WTC11 (cell line): Measurements from ENCODE around the gene LTA4H. TPM values are rescaled to one million over a fixed set of nuclear protein-coding genes. Genes with fewer than 3 reads are reported as not detected.
A peak's percentile ranks its signal among the peaks of the same experiment; 100 is the strongest.

ENCODE experiments used
- ATAC-seq: fragments of 200-7000 bp; cut with Tn5 transposase; 2 replicates; pipeline ENCODE4 v1.10.0; 2021; ENCODE audit warnings: mild to moderate bottlenecking, moderate library complexity
- CTCF ChIA-PET: fragments of 300-600 bp; sonication (Branson Sonifier 250); formaldehyde crosslinking; loops from one replicate; lab custom pipeline; 2021; ENCODE audit warnings: antibody characterized with exemption; lab: Charles Lee
- POLR2A ChIA-PET: fragments of 350-600 bp; sonication (Branson Sonifier 250); formaldehyde crosslinking; loops from one replicate; lab custom pipeline; 2021; ENCODE audit warnings: antibody characterized with exemption; lab: Charles Lee
- DNase-seq: peaks from one replicate; pipeline ENCODE4 v3.0.0; 2021; ENCODE audit warnings: low spot score
- H3K27ac Mint-ChIP-seq: 2 replicates; pipeline ENCODE4 v1.8.0; 2021; ENCODE audit warnings: mixed read lengths
- H3K27me3 Mint-ChIP-seq: 2 replicates; pipeline ENCODE4 v1.8.0; 2021; ENCODE audit warnings: low read depth, mild to moderate bottlenecking, moderate library complexity, mixed read lengths
- H3K36me3 Mint-ChIP-seq: 2 replicates; pipeline ENCODE4 v1.8.0; 2021; ENCODE audit warnings: mixed read lengths
- H3K4me1 Mint-ChIP-seq: 2 replicates; pipeline ENCODE4 v1.8.0; 2022; ENCODE audit warnings: mixed read lengths
- H3K4me3 Mint-ChIP-seq: 2 replicates; pipeline ENCODE4 v1.8.0; 2021; ENCODE audit warnings: mild to moderate bottlenecking, moderate library complexity, mixed read lengths
- H3K9me3 Mint-ChIP-seq: 2 replicates; pipeline ENCODE4 v1.8.0; 2021; ENCODE audit warnings: mixed read lengths
- AFF4 ChIP-seq: sonication (generic); formaldehyde crosslinking; IDR thresholded peaks from 2 replicates; pipeline ENCODE4 v1.8.1; 2023; ENCODE audit warnings: mild to moderate bottlenecking, missing genetic modification reagents, borderline replicate concordance
- ATF3 ChIP-seq: sonication (generic); formaldehyde crosslinking; conservative IDR thresholded peaks from 2 replicates; pipeline ENCODE4 v1.8.1; 2022; ENCODE audit warnings: mild to moderate bottlenecking, missing genetic modification reagents
- CREM ChIP-seq: sonication (generic); formaldehyde crosslinking; IDR thresholded peaks from 2 replicates; pipeline ENCODE4 v1.8.1; 2022; ENCODE audit warnings: mild to moderate bottlenecking, missing genetic modification reagents, moderate library complexity
- E2F1 ChIP-seq: sonication (generic); formaldehyde crosslinking; IDR thresholded peaks from 2 replicates; pipeline ENCODE4 v1.8.0; 2022; ENCODE audit warnings: mild to moderate bottlenecking, missing genetic modification reagents
- ELF4 ChIP-seq: sonication (generic); formaldehyde crosslinking; IDR thresholded peaks from 2 replicates; pipeline ENCODE4 v1.8.1; 2022; ENCODE audit warnings: low read depth, mild to moderate bottlenecking, moderate library complexity, missing genetic modification reagents
- ESRRA ChIP-seq: sonication (generic); formaldehyde crosslinking; IDR thresholded peaks from 2 replicates; pipeline ENCODE4 v1.8.1; 2022; ENCODE audit warnings: mild to moderate bottlenecking, missing genetic modification reagents, borderline replicate concordance
- GABPB1 ChIP-seq: sonication (generic); formaldehyde crosslinking; IDR thresholded peaks from 2 replicates; pipeline ENCODE4 v1.8.1; 2023; ENCODE audit warnings: mild to moderate bottlenecking, missing genetic modification reagents
- JUN ChIP-seq: sonication (generic); formaldehyde crosslinking; IDR thresholded peaks from 2 replicates; pipeline ENCODE4 v1.8.0; 2023; ENCODE audit warnings: mild to moderate bottlenecking, missing genetic modification reagents
- KAT7 ChIP-seq: sonication (generic); formaldehyde crosslinking; IDR thresholded peaks from 2 replicates; pipeline ENCODE4 v1.8.1; 2023; ENCODE audit warnings: missing genetic modification reagents, mild to moderate bottlenecking, borderline replicate concordance
- NR1H2 ChIP-seq: sonication (generic); formaldehyde crosslinking; IDR thresholded peaks from 2 replicates; pipeline ENCODE4 v1.9.0; 2021; ENCODE audit warnings: mild to moderate bottlenecking, moderate library complexity, missing genetic modification reagents
- RELA ChIP-seq: sonication (generic); formaldehyde crosslinking; IDR thresholded peaks from 2 replicates; pipeline ENCODE4 v1.8.1; 2022; ENCODE audit warnings: missing genetic modification reagents, mild to moderate bottlenecking, borderline replicate concordance
- TCF7 ChIP-seq: sonication (generic); formaldehyde crosslinking; IDR thresholded peaks from 2 replicates; pipeline ENCODE4 v1.8.0; 2022; ENCODE audit warnings: mild to moderate bottlenecking, low read depth, missing genetic modification reagents, moderate library complexity
- TEAD1 ChIP-seq: sonication (generic); formaldehyde crosslinking; IDR thresholded peaks from 2 replicates; pipeline ENCODE4 v1.8.0; 2022; ENCODE audit warnings: mild to moderate bottlenecking, missing genetic modification reagents
- ZNF138 ChIP-seq: sonication (generic); formaldehyde crosslinking; conservative IDR thresholded peaks from 2 replicates; pipeline ENCODE4 v1.8.1; 2022; ENCODE audit warnings: mild to moderate bottlenecking, moderate library complexity, missing genetic modification reagents
- ZNF317 ChIP-seq: sonication (generic); formaldehyde crosslinking; IDR thresholded peaks from 2 replicates; pipeline ENCODE4 v1.8.1; 2023; ENCODE audit warnings: low read depth, mild to moderate bottlenecking, moderate library complexity, missing genetic modification reagents, borderline replicate concordance
- ZNF512 ChIP-seq: sonication (generic); formaldehyde crosslinking; IDR thresholded peaks from 2 replicates; pipeline ENCODE4 v1.8.1; 2022; ENCODE audit warnings: missing genetic modification reagents, borderline replicate concordance
- total RNA-seq: library from RNA; stranded (reverse); gene quantifications from 3 replicates; pipeline ENCODE4 v1.2.3, GENCODE V29; 2021
- TF ChIP-seq, protein P1 (sequence below): fragments of 200-600 bp; IDR thresholded peaks from 2 replicates; pipeline ENCODE4 v1.8.0; 2022; ENCODE audit warnings: antibody characterized with exemption
- TF ChIP-seq, protein P2 (sequence below): sonication (generic); formaldehyde crosslinking; IDR thresholded peaks from 2 replicates; pipeline ENCODE4 v1.8.1; 2023; ENCODE audit warnings: mild to moderate bottlenecking, missing genetic modification reagents

Gene LTA4H
- total RNA-seq, 1 experiment from 2014 or later: 134 TPM

- ChIA-PET POLR2A (interaction anchor here (0.7 kb wide), 1 partner anchor 745 kb away, joined by 6 read pairs; no protein-coding TSS in a partner anchor), CTCF (no interaction called here)
- Mint-ChIP-seq H3K4me3 (no peak overlapping the region), H3K4me1 (peaks cover 22% of the 10 kb centered on the region), H3K36me3 (peaks cover 10% of the 10 kb centered on the region), H3K27me3 (peaks cover 4% of the 10 kb centered on the region; the same call in 1 of the 2 replicates), H3K9me3 (peaks cover 11% of the 10 kb centered on the region), H3K27ac (no peak overlapping the region)
- no peak for TF ChIP-seq ELF4
- no peak for TF ChIP-seq E2F1 (CRISPR knock-in tag)
- no peak for TF ChIP-seq ESRRA
- no peak for TF ChIP-seq TCF7
- TF ChIP-seq ZNF138 (CRISPR knock-in tag): no peak
- TF ChIP-seq, protein P1, sequence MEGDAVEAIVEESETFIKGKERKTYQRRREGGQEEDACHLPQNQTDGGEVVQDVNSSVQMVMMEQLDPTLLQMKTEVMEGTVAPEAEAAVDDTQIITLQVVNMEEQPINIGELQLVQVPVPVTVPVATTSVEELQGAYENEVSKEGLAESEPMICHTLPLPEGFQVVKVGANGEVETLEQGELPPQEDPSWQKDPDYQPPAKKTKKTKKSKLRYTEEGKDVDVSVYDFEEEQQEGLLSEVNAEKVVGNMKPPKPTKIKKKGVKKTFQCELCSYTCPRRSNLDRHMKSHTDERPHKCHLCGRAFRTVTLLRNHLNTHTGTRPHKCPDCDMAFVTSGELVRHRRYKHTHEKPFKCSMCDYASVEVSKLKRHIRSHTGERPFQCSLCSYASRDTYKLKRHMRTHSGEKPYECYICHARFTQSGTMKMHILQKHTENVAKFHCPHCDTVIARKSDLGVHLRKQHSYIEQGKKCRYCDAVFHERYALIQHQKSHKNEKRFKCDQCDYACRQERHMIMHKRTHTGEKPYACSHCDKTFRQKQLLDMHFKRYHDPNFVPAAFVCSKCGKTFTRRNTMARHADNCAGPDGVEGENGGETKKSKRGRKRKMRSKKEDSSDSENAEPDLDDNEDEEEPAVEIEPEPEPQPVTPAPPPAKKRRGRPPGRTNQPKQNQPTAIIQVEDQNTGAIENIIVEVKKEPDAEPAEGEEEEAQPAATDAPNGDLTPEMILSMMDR: no peak
- no peak for ATAC-seq
- no peak for DNase-seq
Measured at GRCh38 chr12:95967301-95967700, 68.1 kb downstream of the LTA4H start.

- no peak overlapping the region for H3K27ac Mint-ChIP-seq
- TF ChIP-seq, protein P2, sequence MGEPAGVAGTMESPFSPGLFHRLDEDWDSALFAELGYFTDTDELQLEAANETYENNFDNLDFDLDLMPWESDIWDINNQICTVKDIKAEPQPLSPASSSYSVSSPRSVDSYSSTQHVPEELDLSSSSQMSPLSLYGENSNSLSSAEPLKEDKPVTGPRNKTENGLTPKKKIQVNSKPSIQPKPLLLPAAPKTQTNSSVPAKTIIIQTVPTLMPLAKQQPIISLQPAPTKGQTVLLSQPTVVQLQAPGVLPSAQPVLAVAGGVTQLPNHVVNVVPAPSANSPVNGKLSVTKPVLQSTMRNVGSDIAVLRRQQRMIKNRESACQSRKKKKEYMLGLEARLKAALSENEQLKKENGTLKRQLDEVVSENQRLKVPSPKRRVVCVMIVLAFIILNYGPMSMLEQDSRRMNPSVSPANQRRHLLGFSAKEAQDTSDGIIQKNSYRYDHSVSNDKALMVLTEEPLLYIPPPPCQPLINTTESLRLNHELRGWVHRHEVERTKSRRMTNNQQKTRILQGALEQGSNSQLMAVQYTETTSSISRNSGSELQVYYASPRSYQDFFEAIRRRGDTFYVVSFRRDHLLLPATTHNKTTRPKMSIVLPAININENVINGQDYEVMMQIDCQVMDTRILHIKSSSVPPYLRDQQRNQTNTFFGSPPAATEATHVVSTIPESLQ: no peak
- TF ChIP-seq JUN (CRISPR knock-in tag) (no peak), KAT7 (CRISPR knock-in tag) (no peak), GABPB1 (CRISPR knock-in tag) (peak; percentile 55), AFF4 (CRISPR knock-in tag) (no peak), NR1H2 (CRISPR knock-in tag) (no peak), ZNF317 (no peak)
- ChIA-PET CTCF (interaction anchor here (1.8 kb wide), 1 partner anchor 32 kb away, joined by 5 read pairs; no protein-coding TSS in a partner anchor), POLR2A (no interaction called here)
- peaks cover 4% of the 10 kb centered on the region; the same call in 1 of the 2 replicates for H3K27me3 Mint-ChIP-seq
- no peak for ATAC-seq
- H3K4me1 Mint-ChIP-seq: peaks cover 18% of the 10 kb centered on the region
- no peak overlapping the region for H3K4me3 Mint-ChIP-seq
- peaks cover 10% of the 10 kb centered on the region for H3K36me3 Mint-ChIP-seq
- H3K9me3 Mint-ChIP-seq: peaks cover 11% of the 10 kb centered on the region
- no peak for DNase-seq
Measured at GRCh38 chr12:95966287-95966870, 69.0 kb downstream of the LTA4H start.

- Mint-ChIP-seq H3K4me3 (no peak overlapping the region), H3K36me3 (no peaks in the 10 kb centered on the region), H3K27ac (no peak overlapping the region; the same call in 1 of the 2 replicates), H3K9me3 (no peaks in the 10 kb centered on the region), H3K27me3 (no peaks in the 10 kb centered on the region), H3K4me1 (peaks cover 6% of the 10 kb centered on the region)
- CTCF ChIA-PET: interaction anchor here (1.0 to 2.8 kb wide), 4 partner anchors 20 to 252 kb away, joined by 3 to 13 read pairs (median 7); partner anchors contain the start of genes AMDHD1 and CCDC38
- ATAC-seq: peak; percentile 68
- DNase-seq: no peak
- POLR2A ChIA-PET: no interaction called here
- TF ChIP-seq ESRRA (no peak), ELF4 (no peak), ATF3 (CRISPR knock-in tag) (no peak), ZNF138 (CRISPR knock-in tag) (no peak), CREM (CRISPR knock-in tag) (no peak), ZNF512 (CRISPR knock-in tag) (no peak), TEAD1 (CRISPR knock-in tag) (no peak), RELA (CRISPR knock-in tag) (no peak)
- TF ChIP-seq, protein P2: no peak
Measured at GRCh38 chr12:95963096-95963495, 72.3 kb downstream of the LTA4H start.
